Measurements from ENCODE around the gene GHDC. TPM values are rescaled to one million over a fixed set of nuclear protein-coding genes. Genes with fewer than 3 reads are reported as not detected.

GHDC gene
- total and polyA plus RNA-seq, 2 of the 13 experiments (the other 11 are each of a cell fraction or from before 2014, with no cell fraction given) = 15.4 to 22.5 TPM

- TF ChIP-seq AFF4 (CRISPR knock-in tag; IDR thresholded peaks at IDR 0.05) (no peak), ZSCAN21 (CRISPR knock-in tag; IDR thresholded peaks at IDR 0.05; ENCODE audit: borderline replicate concordance) (no peak), ARID3A (IDR thresholded peaks at IDR 0.05; ENCODE audit: low read depth, low read length) (no peak), LBX2 (CRISPR knock-in tag; IDR thresholded peaks at IDR 0.05; ENCODE audit: borderline replicate concordance) (0 out of 2 replicates have a peak, but pooled peaks have one; percentile 27), TFDP2 (CRISPR knock-in tag; IDR thresholded peaks at IDR 0.05) (peak; percentile 91), KAT2B (IDR thresholded peaks at IDR 0.05; ENCODE audit: borderline replicate concordance, low read depth, low read length) (no peak), GZF1 (CRISPR knock-in tag; IDR thresholded peaks at IDR 0.05) (no peak), ZNF792 (CRISPR knock-in tag; IDR thresholded peaks at IDR 0.05) (no peak), ZNF513 (CRISPR knock-in tag; conservative IDR thresholded peaks at IDR 0.05) (no peak), ZNF569 (CRISPR knock-in tag; IDR thresholded peaks at IDR 0.05; ENCODE audit: borderline replicate concordance) (no peak), FOXJ3 (CRISPR knock-in tag; IDR thresholded peaks at IDR 0.05; ENCODE audit: borderline replicate concordance) (no peak), TAF1 (CRISPR knock-in tag; IDR thresholded peaks at IDR 0.05) (no peak), HNRNPH1 (optimal IDR thresholded peaks at IDR 0.05; ENCODE audit: low read depth, low read length) (no peak), MLXIP (CRISPR knock-in tag; IDR thresholded peaks at IDR 0.05; ENCODE audit: borderline replicate concordance) (no peak), SAFB2 (CRISPR knock-in tag; IDR thresholded peaks at IDR 0.05; ENCODE audit: borderline replicate concordance, low read depth) (no peak), ONECUT2 (CRISPR knock-in tag; IDR thresholded peaks at IDR 0.05) (no peak)
Measured at GRCh38 chr17:42180922-42181850, 13.1 kb downstream of the GHDC start, which contains the start of gene KCNH4 (continued).
